ENCODE data around the gene SYNPO2.
"Not testable (repeated sequence)": the region's sequence is repeated elsewhere in the genome, so short reads cannot be mapped to it uniquely, and the experiment has no call there.

SYNPO2 gene

GRCh38 chr4:118888666-118889311, at the start of gene SYNPO2:
SYNPO2 (plus strand) TSS chr4:118888854; CDS start chr4:118889037, 183 bp downstream.
- DNase-seq = no peak

DNA sequence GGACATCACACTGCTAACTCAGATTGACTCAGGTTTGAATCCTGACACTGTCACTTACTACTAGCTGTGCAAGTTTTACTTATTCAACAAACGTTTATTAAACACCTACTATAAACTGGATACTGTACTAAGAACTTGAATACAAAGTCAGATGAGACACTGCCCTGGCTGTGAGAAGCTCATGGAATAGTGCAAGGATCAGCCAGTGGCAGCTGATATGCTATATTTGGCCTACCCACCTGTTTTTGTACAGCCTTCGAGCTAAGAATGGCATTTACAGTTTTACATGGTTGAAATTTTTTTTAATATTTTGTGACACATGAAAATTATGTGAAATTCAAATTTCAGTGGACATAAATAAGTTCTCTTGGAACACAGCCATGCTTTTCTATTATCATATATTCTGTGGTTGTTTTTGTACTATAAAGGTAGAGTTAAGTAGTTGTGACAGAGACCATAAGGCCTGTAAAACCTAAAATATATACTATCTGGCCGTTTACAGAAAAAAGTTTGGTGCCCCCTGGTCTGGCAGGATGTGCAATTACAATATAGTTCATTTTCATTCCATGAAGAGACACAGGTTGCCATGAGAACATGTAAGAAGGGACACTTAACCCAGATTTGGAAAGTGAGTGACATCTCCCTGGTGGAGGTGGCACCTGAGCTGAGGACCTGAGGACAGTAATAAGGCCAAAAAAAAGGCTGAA, 49.3 kb upstream of the SYNPO2 start:
- DNase-seq = no peak

DNA sequence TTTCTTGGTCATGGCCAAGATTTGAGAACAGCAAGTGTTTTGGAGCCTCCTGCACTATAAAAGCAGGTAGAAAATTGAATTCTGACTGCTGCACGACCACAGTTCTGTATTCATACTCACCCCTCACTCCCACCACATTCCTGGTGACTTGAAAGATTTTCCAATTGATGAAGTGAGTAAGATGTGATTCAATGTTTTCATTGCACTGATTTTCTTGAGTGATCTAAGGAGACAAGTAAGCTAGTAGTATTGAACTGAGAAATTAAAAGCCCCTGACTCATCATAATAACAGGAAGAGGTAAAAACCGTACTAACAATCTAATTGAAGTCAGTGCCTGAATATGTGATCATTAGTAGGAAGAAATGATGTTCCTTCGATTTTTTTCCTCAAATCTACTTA, 46.6 kb upstream of the SYNPO2 start:
- no peak for DNase-seq

GRCh38 chr4:118843237-118843636, 45.4 kb upstream of the SYNPO2 start:
- no peak for DNase-seq

GRCh38 chr4:118845552-118846050, 43.1 kb upstream of the SYNPO2 start:
- DNase-seq = no peak

DNA sequence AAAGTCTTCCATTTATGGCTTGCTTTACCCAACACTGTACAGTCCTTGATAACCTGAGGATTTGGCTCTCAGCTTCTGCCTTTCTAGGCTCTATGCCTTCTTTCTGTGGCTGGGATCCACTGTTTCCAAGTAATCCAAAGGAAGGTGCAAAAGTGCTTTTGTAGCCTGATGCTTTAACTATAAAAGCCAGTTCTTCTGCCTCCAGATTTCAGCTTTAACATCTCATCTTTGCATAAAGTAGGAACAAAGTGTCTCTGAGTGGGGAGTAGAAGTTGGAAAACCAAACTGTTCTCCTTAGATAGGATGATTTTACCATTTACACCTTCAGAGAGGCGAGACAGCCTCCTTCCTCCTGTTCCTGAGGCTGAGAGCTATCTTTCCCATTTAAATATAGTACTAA, 41.7 kb upstream of the SYNPO2 start:
- DNase-seq = no peak

DNA sequence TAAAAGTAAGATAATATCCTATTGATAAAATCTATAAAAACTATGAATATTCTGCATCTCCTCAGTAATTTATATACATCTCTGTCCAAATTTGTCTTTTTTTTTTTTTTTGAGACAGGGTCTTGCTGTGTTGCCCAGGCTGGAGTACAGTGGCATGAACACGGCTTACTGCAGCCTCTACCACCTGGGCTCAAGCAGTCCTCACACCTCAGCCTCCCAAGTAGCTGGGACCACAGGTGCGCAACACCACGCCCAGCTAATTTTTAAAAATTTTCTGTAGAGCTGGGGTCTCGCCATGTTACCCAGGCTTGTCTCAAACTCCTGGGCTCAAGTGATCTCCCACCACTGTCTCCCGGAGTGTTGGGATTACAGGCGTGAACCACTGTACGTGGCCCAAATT, 40.4 kb upstream of the SYNPO2 start:
- no peak for DNase-seq

- no peak for DNase-seq
Measured at GRCh38 chr4:118848901-118849300, 39.8 kb upstream of the SYNPO2 start.

DNA sequence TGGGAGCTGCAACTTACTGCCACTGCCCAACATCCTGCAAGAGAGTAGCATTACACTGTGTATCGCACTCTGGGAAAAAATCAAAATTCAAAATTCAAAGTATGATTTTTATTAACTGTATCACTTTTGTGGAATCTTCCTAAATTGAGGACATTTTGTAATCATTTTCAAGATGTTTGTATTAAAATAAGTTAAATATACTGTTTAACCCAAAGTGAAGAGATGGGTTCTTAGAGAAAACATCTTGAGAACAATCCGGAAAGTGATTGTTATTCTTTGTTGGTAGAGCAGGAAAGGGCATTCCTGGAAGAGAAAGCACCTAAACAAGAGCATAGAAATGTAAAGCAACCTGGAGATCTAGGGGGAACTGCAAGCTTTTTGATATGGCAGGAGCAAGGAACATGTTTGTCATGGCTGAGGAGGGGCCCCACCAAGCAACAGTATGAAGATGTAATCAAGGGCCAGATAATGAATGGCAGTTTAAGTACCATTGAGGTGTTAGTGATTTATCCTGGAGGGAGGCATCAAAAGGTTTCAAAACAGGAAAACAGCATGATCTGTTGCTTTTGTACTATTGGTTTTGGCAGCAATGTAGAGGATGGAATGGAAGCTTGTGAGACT, 38.7 kb upstream of the SYNPO2 start:
- DNase-seq = no peak

DNA sequence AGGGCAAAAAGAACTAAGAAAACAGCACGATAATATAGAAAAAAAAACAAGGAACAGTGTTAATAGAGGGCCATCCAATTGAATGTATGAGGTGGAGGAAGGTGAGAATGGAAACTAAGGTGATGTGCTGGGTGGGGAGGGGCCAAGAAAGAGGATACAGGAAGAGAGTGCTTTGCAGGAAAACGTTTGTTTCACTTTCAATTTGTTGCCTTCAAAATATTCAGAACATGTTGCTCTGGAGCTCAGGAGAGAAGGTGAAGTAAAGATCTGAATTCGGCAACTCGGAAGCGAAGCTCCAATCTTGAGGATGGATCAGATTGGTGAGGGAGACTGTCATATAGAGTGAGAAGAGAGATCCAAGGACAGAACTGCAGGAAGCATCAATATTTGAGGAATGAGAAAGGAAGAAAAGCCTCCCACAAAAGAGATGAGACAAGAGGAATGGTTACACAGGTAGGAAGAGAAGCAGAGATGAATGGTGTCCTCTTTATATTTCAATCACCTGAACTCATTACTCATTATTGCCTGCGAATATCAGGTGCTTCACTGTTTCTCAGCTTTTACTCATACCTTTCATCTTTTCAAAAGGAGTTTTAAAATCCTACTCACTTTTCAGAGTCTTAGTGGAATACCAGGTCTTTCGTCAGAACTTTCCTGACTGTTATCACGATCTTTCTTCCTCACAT, 38.0 kb upstream of the SYNPO2 start:
- DNase-seq = peak; percentile 25

DNA sequence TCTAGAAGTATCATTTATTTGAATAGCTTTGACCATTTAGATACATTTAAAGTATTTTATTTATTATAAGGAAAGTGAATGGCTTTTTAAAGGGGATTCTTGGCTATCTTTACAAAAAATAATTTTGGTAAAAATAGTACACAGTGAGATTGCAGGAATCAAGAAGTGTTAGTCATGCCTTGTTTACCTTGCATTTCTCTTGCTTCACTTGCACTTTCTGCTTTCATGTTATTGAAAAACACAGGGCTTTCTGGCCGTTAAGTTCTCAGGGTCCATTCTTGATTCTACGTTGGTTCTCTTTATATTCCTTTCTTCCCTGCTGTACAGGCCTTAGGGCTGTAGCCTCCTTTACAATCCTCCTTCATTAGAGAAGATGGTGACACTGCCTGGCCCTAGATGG, 30.9 kb upstream of the SYNPO2 start:
- no peak for DNase-seq

- no peak for DNase-seq
Measured at GRCh38 chr4:118858779-118859178, 29.9 kb upstream of the SYNPO2 start.

DNA sequence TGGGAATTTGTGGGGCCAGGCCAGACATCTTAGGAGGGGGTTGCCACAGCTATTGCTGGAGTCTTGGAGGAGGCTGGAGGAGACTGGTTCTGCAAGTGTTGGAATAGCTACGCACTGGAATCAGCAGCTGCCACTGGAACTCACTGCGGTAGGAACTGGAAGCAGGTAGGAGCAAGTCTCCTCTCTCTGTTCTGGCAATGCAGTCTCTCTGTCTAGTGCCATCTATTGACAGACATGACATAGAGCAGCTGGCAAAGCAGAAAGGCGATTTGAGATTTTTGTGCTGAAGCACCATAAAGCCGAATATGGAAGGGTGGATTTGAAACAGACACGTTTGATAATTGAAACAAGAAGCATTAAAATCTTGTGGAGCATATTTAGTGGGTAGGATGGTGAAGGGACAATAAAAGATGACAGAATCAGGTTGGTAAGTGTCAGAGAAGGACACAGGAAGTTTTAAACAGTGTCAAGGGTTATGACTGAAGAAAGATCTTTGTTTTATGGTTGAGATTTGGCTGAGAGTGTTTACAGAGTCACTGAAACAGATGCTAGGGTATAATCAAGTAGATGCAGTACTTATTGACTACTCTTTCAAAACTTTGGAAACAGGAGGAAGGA, 23.5 kb upstream of the SYNPO2 start:
- DNase-seq = no peak

- no peak for DNase-seq
Measured at GRCh38 chr4:118866442-118866841, 22.2 kb upstream of the SYNPO2 start.

GRCh38 chr4:118867311-118868067, 21.2 kb upstream of the SYNPO2 start:
- DNase-seq = no peak

DNA sequence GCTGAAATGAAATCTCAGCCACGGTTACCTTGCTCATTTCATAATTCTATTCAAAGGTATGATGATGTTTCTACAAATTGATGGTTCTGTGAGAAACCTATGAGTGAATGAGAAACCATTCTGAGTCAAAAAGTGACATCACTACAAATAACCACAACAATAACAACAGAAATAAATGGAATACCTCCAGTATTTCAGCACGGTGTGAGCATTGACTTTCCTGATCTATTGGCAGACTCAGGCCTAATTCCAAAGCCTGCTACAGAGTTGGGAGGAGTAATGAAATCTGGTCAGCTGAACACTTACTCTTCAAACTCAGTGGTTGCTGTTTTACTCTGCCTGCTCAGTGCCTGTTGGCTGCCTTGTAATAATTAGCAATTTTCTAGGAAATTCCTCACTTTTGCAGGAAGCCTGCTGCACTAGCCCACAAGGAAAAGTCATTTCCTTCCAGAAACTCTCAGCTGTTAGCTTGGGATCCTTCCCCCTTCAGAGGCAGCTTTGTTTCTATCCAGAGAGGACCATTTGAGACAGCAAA, 18.8 kb upstream of the SYNPO2 start:
- no peak for DNase-seq

DNA sequence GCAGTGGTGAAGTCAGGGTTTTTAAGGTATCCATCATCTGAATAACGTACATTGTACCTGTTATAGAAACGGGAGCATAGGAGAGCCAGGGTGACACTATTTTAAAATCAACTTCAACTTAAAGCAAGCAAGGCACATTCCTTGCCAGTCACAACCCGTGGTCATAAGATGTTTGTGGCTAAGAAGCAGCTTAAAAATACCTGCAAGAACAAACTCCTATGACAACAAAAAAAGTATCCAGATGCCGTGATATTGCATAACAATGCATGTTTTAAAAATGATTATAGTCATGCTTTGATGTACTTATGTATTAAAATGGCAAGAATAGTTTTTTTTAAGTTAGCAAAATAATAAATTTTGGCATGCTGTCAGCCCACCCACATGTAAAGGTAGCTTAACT, 16.5 kb upstream of the SYNPO2 start:
- no peak for DNase-seq

- DNase-seq = no peak
Measured at GRCh38 chr4:118877797-118878196, 10.9 kb upstream of the SYNPO2 start.

GRCh38 chr4:118878507-118878906, 10.1 kb upstream of the SYNPO2 start:
- not testable (repeated sequence) for DNase-seq

DNA sequence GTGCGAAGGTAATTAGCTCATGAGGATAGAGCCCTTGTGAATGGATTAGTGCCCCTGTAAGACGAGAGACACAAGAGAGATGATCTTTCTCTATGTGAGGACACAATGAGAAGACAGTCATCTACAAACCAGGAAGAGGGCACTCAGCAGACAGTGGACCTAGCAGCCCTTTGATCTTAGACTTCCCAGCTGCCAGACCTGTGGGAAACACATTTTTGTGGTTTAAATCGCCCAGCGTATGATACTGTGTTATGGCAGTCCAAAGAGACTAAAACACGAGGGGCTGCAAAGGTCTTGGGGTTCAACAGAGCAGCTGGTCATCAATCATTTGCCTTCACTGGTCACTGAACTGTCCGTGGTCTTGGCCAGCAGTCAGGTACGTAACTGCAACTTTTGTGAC, 9.2 kb upstream of the SYNPO2 start:
- DNase-seq = no peak

DNA sequence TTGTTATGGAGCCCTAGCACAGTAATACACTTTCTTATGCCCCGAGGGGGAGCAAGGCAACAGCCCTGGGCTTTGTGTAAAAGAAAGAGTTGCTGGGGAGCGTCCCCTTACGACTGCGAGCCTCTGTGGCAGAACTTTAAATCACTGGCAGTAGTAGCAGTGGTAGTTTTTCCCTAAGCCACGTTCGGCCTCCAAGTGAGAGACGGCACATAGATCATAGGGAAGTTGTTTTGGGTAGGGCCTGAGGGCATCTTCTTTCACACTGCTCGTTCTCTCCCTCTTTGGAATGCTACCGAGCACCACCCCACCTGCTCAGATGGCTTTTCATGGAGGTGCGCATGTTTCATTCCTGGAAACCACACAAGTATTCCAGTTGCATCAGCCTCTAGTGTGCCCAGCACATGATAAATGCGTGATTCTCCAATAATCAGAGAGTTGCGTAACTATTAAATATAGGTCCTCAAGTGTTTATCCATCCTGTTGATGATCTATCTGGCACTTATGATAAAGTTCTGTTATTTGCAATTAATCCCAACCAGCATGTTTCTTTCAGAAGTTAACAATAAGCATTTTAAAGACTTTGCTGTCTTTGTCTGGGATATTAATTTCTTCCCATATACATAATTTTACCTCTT, 7.0 kb upstream of the SYNPO2 start:
- DNase-seq = no peak

DNA sequence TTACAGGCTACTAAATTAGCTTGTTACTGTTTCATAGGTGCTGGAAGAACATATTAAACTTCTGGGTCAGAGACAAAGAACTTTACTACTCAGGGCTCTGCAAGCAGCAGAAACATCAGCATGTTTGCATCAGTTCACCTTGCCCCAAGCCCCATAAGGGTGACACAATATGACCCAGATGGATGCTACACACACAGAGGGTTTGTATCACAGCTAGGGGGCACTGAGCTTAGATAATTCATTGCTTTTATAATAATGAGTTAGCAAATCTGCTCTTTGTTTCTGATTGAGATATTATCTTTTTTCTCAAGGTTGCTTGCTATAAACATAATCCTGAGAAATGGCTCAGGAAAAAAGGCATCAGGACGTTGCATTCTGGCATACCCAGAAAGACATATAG, 4.8 kb upstream of the SYNPO2 start:
- DNase-seq = no peak

All from activated T-cell treated with anti-CD3 and anti-CD28 coated beads for 4 hours (primary cell).